Measurements from ENCODE around the gene RET. TPM values are rescaled to one million over a fixed set of nuclear protein-coding genes. Genes with fewer than 3 reads are reported as not detected.
A peak's percentile ranks its signal among the peaks of the same experiment; 100 is the strongest.
"Not testable (repeated sequence)": the region's sequence is repeated elsewhere in the genome, so short reads cannot be mapped to it uniquely, and the experiment has no call there.

Gene RET
- total RNA-seq, 6 experiments from 2014 or later: 0.53 to 10.2 (median 1.4) TPM

GRCh38 chr10:43093423-43094076, 16.7 kb downstream of the RET start:
- H3K4me1 ChIP-seq: no peaks in the 10 kb centered on the region
- TF ChIP-seq POLR2A (IDR thresholded peaks at IDR 0.05): no peak
- peak in 1 of 4 donors; percentile 16 for TF ChIP-seq CTCF (IDR thresholded peaks at IDR 0.05)
- H3K4me3 ChIP-seq: no peak overlapping the region
- DNase-seq: no peak
- intact Hi-C loops (cut with DNase I): no loop called here
- no peaks in the 10 kb centered on the region for H3K27me3 ChIP-seq
- 30% methylated on average over 12 of the region's 12 CpGs for WGBS (ENCODE audit: insufficient coverage, low coverage, low lambda C conversion rate, missing lambda C conversion rate)
- no peak overlapping the region for H3K27ac ChIP-seq
- H3K9me3 ChIP-seq: no peaks in the 10 kb centered on the region
- ATAC-seq: peak; percentile 28 to 57 (median 49)
- H3K36me3 ChIP-seq: no peaks in the 10 kb centered on the region

- H3K27me3 ChIP-seq: no peaks in the 10 kb centered on the region
- no peak overlapping the region for H3K4me3 ChIP-seq
- WGBS (ENCODE audit: insufficient coverage, low coverage, low lambda C conversion rate, missing lambda C conversion rate): 67% methylated on average over 7 of the region's 9 CpGs
- H3K4me1 ChIP-seq: no peaks in the 10 kb centered on the region
- H3K27ac ChIP-seq: no peak overlapping the region
- H3K9me3 ChIP-seq: no peaks in the 10 kb centered on the region
- ATAC-seq (no peak), DNase-seq (no peak)
- no peaks in the 10 kb centered on the region for H3K36me3 ChIP-seq
- intact Hi-C loops (cut with DNase I): no loop called here
- TF ChIP-seq CTCF (IDR thresholded peaks at IDR 0.05) (no peak), POLR2A (IDR thresholded peaks at IDR 0.05) (no peak)
Measured at GRCh38 chr10:43094085-43094484, 17.2 kb downstream of the RET start.

GRCh38 chr10:43099339-43099738, 22.5 kb downstream of the RET start:
- intact Hi-C loops (cut with DNase I); H3K9me3 ChIP-seq; ATAC-seq; H3K27ac ChIP-seq; H3K4me1 ChIP-seq; DNase-seq; H3K36me3 ChIP-seq; H3K4me3 ChIP-seq; H3K27me3 ChIP-seq: not testable (repeated sequence)
- 73% methylated on average over 5 of the region's 6 CpGs for WGBS (ENCODE audit: insufficient coverage, low coverage, low lambda C conversion rate, missing lambda C conversion rate)

- Histone ChIP-seq H3K27me3 (no peaks in the 10 kb centered on the region), H3K4me3 (no peak overlapping the region), H3K36me3 (no peaks in the 10 kb centered on the region), H3K27ac (no peak overlapping the region), H3K4me1 (peaks cover 0 to 1% (median 0%) of the 10 kb centered on the region in 4 donors), H3K9me3 (no peaks in the 10 kb centered on the region)
- intact Hi-C loops (cut with DNase I): loop anchor here (5.0 to 10.0 kb wide), 3 partner anchors 225 to 545 kb away; no protein-coding TSS in a partner anchor
- DNase-seq: no peak
- no peak for ATAC-seq
- WGBS (ENCODE audit: insufficient coverage, low coverage, low lambda C conversion rate, missing lambda C conversion rate): 70% methylated on average over 4 of the region's 4 CpGs
- TF ChIP-seq POLR2A (IDR thresholded peaks at IDR 0.05): no peak
- TF ChIP-seq CTCF (IDR thresholded peaks at IDR 0.05): no peak
Measured at GRCh38 chr10:43099928-43100327, 23.1 kb downstream of the RET start.

GRCh38 chr10:43100366-43100765, 23.5 kb downstream of the RET start:
- H3K4me3 ChIP-seq: no peak overlapping the region
- H3K27me3 ChIP-seq: no peaks in the 10 kb centered on the region
- peaks cover 0 to 5% (median 0%) of the 10 kb centered on the region in 4 donors for H3K4me1 ChIP-seq
- DNase-seq (no peak), ATAC-seq (no peak)
- no peak overlapping the region for H3K27ac ChIP-seq
- 81% methylated on average over 9 of the region's 17 CpGs for WGBS (ENCODE audit: insufficient coverage, low coverage, low lambda C conversion rate, missing lambda C conversion rate)
- H3K36me3 ChIP-seq: no peaks in the 10 kb centered on the region
- intact Hi-C loops (cut with DNase I): loop anchor here (5.0 to 10.0 kb wide), 3 partner anchors 226 to 546 kb away; no protein-coding TSS in a partner anchor
- H3K9me3 ChIP-seq: no peaks in the 10 kb centered on the region
- TF ChIP-seq POLR2A (IDR thresholded peaks at IDR 0.05) (no peak), CTCF (IDR thresholded peaks at IDR 0.05) (no peak)

Measured in right lobe of liver (tissue), 6 donors.